Endodermal cell (in vitro differentiated cells): ENCODE data around the gene ACBD4. TPM values are rescaled to one million over a fixed set of nuclear protein-coding genes. Genes with fewer than 3 reads are reported as not detected.

Source experiments
- DNase-seq: peaks from one replicate; pipeline ENCODE4 v3.0.0-alpha.2; 2017
- H3K27ac ChIP-seq: 2 replicates; pipeline ENCODE4 v1.5.1; 2013; ENCODE audit warnings: mild to moderate bottlenecking, low read depth, low read length, moderate library complexity
- H3K27me3 ChIP-seq: 2 replicates; pipeline ENCODE4 v1.6.1; 2013; ENCODE audit warnings: mild to moderate bottlenecking, low read length, moderate library complexity; ENCODE audit not compliant: insufficient read depth, control insufficient read depth, poor library complexity, severe bottlenecking
- H3K36me3 ChIP-seq: 2 replicates; pipeline ENCODE4 v1.7.0; 2013; ENCODE audit warnings: mild to moderate bottlenecking, low read length, moderate library complexity; ENCODE audit not compliant: control insufficient read depth, insufficient read depth
- H3K4me1 ChIP-seq: one replicate; pipeline ENCODE4 v1.7.0; 2013; ENCODE audit warnings: low read length; ENCODE audit not compliant: control insufficient read depth, insufficient read depth
- H3K4me3 ChIP-seq: 2 replicates; pipeline ENCODE4 v1.5.1; 2013; ENCODE audit warnings: mild to moderate bottlenecking, low read length, moderate library complexity
- H3K9ac ChIP-seq: 2 replicates; pipeline ENCODE4 v1.6.1; 2013; ENCODE audit warnings: mild to moderate bottlenecking, low read length, moderate library complexity; ENCODE audit not compliant: poor library complexity, severe bottlenecking; ENCODE audit errors: extremely low read depth
- H3K9me3 ChIP-seq: 2 replicates; pipeline ENCODE4 v1.6.1; 2013; ENCODE audit warnings: mild to moderate bottlenecking, low read length, moderate library complexity; ENCODE audit not compliant: control insufficient read depth
- H3K27ac Mint-ChIP-seq: 2 replicates; pipeline ENCODE4 v1.8.0; 2020; ENCODE audit warnings: mixed read lengths
- H3K27me3 Mint-ChIP-seq: 2 replicates; pipeline ENCODE4 v1.8.0; 2021; ENCODE audit warnings: mild to moderate bottlenecking, mixed read lengths; ENCODE audit not compliant: insufficient read depth
- H3K36me3 Mint-ChIP-seq: 2 replicates; pipeline ENCODE4 v1.8.0; 2020; ENCODE audit warnings: low read depth, mixed read lengths
- H3K4me1 Mint-ChIP-seq: 2 replicates; pipeline ENCODE4 v1.8.0; 2020; ENCODE audit warnings: mixed read lengths
- H3K4me3 Mint-ChIP-seq: 2 replicates; pipeline ENCODE4 v1.8.0; 2020; ENCODE audit warnings: mild to moderate bottlenecking, moderate library complexity, mixed read lengths
- H3K9me3 Mint-ChIP-seq: 2 replicates; pipeline ENCODE4 v1.8.0; 2020; ENCODE audit warnings: mild to moderate bottlenecking, mixed read lengths
- WGBS, 2 experiments: methylation state at CpG; one replicate each; pipeline versions ENCODE4 v1.1.5 to v1.1.7; 2013; ENCODE audit warnings: missing lambda C conversion rate in 2 of 2, mixed read lengths in 1 of 2; ENCODE audit not compliant: insufficient coverage in 1 of 2, insufficient read length in 1 of 2; 5-methylcytosine and 5-hydroxymethylcytosine counted together
- total RNA-seq, 2 donors: library from RNA; stranded (reverse); fragmentation: NEBNext Ultra II Directional in 1 of 2; extraction: Animal tissue kit (Norgen Biotek cat#: 25700) in 1 of 2; gene quantifications; 2 replicates in 1 of 2; 3 replicates in 1 of 2; pipeline ENCODE4 v1.2.1, GENCODE V29; 2021
- TF ChIP-seq, protein P1 (sequence below): fragments of 200-600 bp; sonication (generic); conservative IDR thresholded peaks from 2 replicates; pipeline ENCODE4 v1.5.0; 2021; ENCODE audit warnings: antibody characterized with exemption, mild to moderate bottlenecking

ACBD4 gene
- total RNA-seq, 2 donors from 2014 or later, result 17.4 to 19.5 TPM

DNA sequence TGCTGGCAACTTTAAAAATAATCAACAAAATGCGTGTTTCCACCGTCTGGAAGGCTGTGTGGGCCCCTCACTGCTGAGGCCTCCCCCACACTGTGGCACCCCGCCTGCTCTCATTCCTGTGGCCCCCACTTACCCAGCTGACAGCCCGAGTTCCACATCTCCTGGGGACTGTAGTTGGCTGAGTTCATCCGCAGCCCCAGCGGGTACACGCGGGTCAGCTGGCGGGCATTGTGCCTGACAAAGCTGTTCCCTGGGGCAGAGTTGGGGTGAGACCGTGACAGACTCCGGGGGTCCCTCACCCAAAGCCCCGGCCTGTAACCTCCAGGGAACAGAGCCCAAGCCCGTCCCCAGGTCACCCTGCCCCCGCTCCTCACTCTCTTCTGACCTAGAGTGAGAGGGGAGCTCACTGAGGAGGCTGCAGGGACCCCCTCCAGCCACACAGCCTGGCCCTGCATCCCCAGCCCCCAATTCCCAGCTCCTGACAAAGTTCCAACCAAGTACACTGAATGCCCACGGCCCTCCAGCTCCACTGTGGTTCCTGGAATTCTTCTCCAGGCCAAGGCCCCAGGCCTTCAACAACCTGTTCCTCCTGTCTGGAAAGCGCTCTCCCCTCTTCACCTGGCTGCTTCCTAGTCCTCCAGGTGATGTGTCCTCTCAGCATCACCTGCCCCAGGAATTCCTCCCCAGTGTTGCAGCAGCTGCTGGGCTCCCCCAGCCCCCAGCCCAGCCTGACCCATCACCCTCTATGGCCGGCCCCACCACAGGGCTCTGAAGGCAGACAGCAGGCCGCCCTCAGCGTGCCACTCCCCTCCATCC is 21.2 kb upstream of the ACBD4 start:
- Mint-ChIP-seq H3K27ac (no peak overlapping the region), H3K4me3 (no peak overlapping the region), H3K36me3 (peaks cover 6% of the 10 kb centered on the region)

DNA sequence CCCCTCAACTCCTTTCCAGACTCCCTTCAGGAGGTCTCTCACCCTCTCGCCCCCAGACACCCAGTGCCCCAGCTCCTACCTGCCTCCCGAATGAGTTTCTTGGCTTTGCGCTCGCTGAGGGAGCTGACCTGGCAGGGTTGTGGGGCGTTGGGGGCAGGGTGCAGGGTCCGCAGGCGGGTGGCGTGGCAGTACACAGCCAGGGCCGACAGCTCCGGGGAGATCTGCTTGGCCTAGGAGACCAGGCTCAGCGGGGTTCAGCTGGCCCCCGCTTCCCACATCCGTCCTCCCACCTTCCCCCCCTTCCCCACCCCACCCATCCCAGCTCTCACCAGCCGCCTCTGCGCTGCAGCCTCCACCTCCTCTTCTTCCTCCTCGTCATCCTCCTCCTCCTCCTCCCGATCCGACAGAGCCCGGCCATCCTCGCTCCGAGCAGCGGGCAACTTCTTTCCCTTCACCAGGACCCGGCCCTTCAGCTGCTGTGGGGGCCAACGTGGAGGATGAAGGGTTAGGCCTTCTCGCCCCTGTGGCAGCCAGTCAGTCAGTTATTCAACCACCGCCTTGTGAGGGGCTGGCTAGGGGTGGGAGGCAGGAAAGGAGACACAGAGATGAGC is 20.4 kb upstream of the ACBD4 start:
- no peaks in the 10 kb centered on the region for H3K36me3 ChIP-seq
- H3K9ac ChIP-seq, result no peak overlapping the region
- Mint-ChIP-seq H3K27me3 (no peaks in the 10 kb centered on the region), H3K27ac (no peak overlapping the region), H3K4me3 (no peak overlapping the region), H3K4me1 (no peaks in the 10 kb centered on the region), H3K9me3 (no peaks in the 10 kb centered on the region), H3K36me3 (peaks cover 6% of the 10 kb centered on the region)
- peak; percentile 55 for DNase-seq
- H3K9me3 ChIP-seq, result no peaks in the 10 kb centered on the region
- no peaks in the 10 kb centered on the region for H3K4me1 ChIP-seq
- WGBS, 2 experiments, result 92 to 94% methylated on average over 2 to 24 of the region's 26 CpGs
- H3K4me3 ChIP-seq, result no peak overlapping the region
- no peak overlapping the region for H3K27ac ChIP-seq
- TF ChIP-seq, protein P1, sequence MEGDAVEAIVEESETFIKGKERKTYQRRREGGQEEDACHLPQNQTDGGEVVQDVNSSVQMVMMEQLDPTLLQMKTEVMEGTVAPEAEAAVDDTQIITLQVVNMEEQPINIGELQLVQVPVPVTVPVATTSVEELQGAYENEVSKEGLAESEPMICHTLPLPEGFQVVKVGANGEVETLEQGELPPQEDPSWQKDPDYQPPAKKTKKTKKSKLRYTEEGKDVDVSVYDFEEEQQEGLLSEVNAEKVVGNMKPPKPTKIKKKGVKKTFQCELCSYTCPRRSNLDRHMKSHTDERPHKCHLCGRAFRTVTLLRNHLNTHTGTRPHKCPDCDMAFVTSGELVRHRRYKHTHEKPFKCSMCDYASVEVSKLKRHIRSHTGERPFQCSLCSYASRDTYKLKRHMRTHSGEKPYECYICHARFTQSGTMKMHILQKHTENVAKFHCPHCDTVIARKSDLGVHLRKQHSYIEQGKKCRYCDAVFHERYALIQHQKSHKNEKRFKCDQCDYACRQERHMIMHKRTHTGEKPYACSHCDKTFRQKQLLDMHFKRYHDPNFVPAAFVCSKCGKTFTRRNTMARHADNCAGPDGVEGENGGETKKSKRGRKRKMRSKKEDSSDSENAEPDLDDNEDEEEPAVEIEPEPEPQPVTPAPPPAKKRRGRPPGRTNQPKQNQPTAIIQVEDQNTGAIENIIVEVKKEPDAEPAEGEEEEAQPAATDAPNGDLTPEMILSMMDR, result no peak
- H3K27me3 ChIP-seq, result no peaks in the 10 kb centered on the region

More for the DNA sequence above, 21.2 kb upstream of the ACBD4 start:
- Histone ChIP-seq H3K9me3 (no peaks in the 10 kb centered on the region), H3K4me1 (no peaks in the 10 kb centered on the region), H3K36me3 (no peaks in the 10 kb centered on the region), H3K27me3 (no peaks in the 10 kb centered on the region), H3K9ac (no peak overlapping the region), H3K4me3 (no peak overlapping the region), H3K27ac (no peak overlapping the region)
- H3K9me3 Mint-ChIP-seq, result no peaks in the 10 kb centered on the region
- peak; percentile 54 for DNase-seq
- H3K27me3 Mint-ChIP-seq, result no peaks in the 10 kb centered on the region
- 92 to 93% methylated on average over 12 to 19 of the region's 19 CpGs for WGBS, 2 experiments
- TF ChIP-seq, protein P1, result no peak
- no peaks in the 10 kb centered on the region for H3K4me1 Mint-ChIP-seq

DNA sequence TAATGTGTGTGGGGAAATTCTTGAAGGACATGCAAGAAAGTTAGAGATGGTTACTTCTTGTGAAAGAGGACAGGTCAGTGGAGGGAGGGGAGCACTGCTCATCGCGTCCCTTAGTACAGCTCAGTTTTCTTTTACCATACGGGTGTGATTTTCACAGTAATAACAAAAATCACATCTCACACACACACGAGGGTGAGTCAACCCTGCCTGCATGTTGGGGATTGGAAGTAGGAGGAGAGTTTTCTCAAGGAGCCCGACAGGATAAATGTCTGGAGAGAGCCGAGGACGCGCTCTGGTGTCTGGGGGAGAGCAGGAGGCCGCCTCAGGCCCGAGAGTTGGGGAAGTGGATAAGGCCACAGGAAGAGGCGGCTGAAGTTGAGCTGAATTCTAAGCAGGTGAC is 19.6 kb upstream of the ACBD4 start:
- WGBS, 2 experiments, result 79 to 93% methylated on average over 3 to 9 of the region's 11 CpGs
- TF ChIP-seq, protein P1, result no peak
- Mint-ChIP-seq H3K4me3 (no peak overlapping the region), H3K27me3 (no peaks in the 10 kb centered on the region), H3K4me1 (no peaks in the 10 kb centered on the region), H3K9me3 (no peaks in the 10 kb centered on the region), H3K27ac (peak overlapping the region; percentile 1), H3K36me3 (peaks cover 6% of the 10 kb centered on the region)
- no peaks in the 10 kb centered on the region for H3K9me3 ChIP-seq
- no peaks in the 10 kb centered on the region for H3K27me3 ChIP-seq
- H3K9ac ChIP-seq, result no peak overlapping the region
- no peak for DNase-seq
- no peaks in the 10 kb centered on the region for H3K36me3 ChIP-seq
- no peak overlapping the region for H3K27ac ChIP-seq
- no peak overlapping the region for H3K4me3 ChIP-seq
- H3K4me1 ChIP-seq, result no peaks in the 10 kb centered on the region
